CD4-positive, CD25-positive, alpha-beta regulatory T cell (primary cell): ENCODE results near the gene CHML. TPM values are rescaled to one million over a fixed set of nuclear protein-coding genes. Genes with fewer than 3 reads are reported as not detected.
"Not testable (repeated sequence)": the region's sequence is repeated elsewhere in the genome, so short reads cannot be mapped to it uniquely, and the experiment has no call there.

Experiments
- ATAC-seq, 2 donors: fragments of 150-1000 bp; cut with Tn5 transposase; one replicate each; pipeline ENCODE4 v1.10.0; 2021; ENCODE audit warnings: low read depth in 2 of 2, moderate number of reproducible peaks in 2 of 2, moderate library complexity in 1 of 2
- DNase-seq, 3 donors: peaks; one replicate each; pipeline versions ENCODE4 v3.0.0 to v3.0.0-alpha.2; 2012 to 2022; ENCODE audit warnings: mixed read lengths in 1 of 3
- H3K27ac ChIP-seq: one replicate; pipeline ENCODE4 v1.7.0; 2013; ENCODE audit warnings: mild to moderate bottlenecking, low read length; ENCODE audit not compliant: insufficient read depth, poor library complexity, severe bottlenecking
- H3K27me3 ChIP-seq: one replicate; pipeline ENCODE4 v1.7.0; 2013; ENCODE audit warnings: low read length; ENCODE audit not compliant: control insufficient read depth, insufficient read depth
- H3K36me3 ChIP-seq: one replicate; pipeline ENCODE4 v1.7.0; 2013; ENCODE audit warnings: mild to moderate bottlenecking, low read length, moderate library complexity; ENCODE audit not compliant: control insufficient read depth, insufficient read depth
- H3K4me1 ChIP-seq: 2 replicates; pipeline ENCODE4 v1.7.0; 2013; ENCODE audit warnings: mild to moderate bottlenecking, low read length; ENCODE audit not compliant: insufficient read depth, control insufficient read depth, poor library complexity, severe bottlenecking
- H3K4me3 ChIP-seq: one replicate; pipeline ENCODE4 v1.7.0; 2013; ENCODE audit warnings: low read depth, mild to moderate bottlenecking, low read length, moderate library complexity
- H3K9me3 ChIP-seq, 2 experiments: 1 replicate in 1 of 2; 2 replicates in 1 of 2; pipeline ENCODE4 v1.7.0; 2013; ENCODE audit warnings: low read length in 2 of 2, mild to moderate bottlenecking in 1 of 2, moderate library complexity in 1 of 2; ENCODE audit not compliant: control insufficient read depth in 2 of 2
- H3K27ac Mint-ChIP-seq, 3 donors: one replicate each; pipeline ENCODE4 v1.8.0; 2020 to 2022; ENCODE audit warnings: mild to moderate bottlenecking in 3 of 3, mixed read lengths in 3 of 3, moderate library complexity in 2 of 3
- H3K27me3 Mint-ChIP-seq: one replicate; pipeline ENCODE4 v1.8.0; 2022; ENCODE audit warnings: mild to moderate bottlenecking, mixed read lengths
- H3K36me3 Mint-ChIP-seq: one replicate; pipeline ENCODE4 v1.8.0; 2020; ENCODE audit warnings: mixed read lengths
- H3K4me1 Mint-ChIP-seq, 4 donors: one replicate each; pipeline ENCODE4 v1.8.0; 2020 to 2022; ENCODE audit warnings: mixed read lengths in 4 of 4, mild to moderate bottlenecking in 1 of 4
- H3K4me3 Mint-ChIP-seq, 4 donors: one replicate each; pipeline ENCODE4 v1.8.0; 2020 to 2022; ENCODE audit warnings: mild to moderate bottlenecking in 4 of 4, mixed read lengths in 4 of 4, moderate library complexity in 3 of 4
- H3K9me3 Mint-ChIP-seq, 7 donors: one replicate each; pipeline ENCODE4 v1.8.0; 2020 to 2022; ENCODE audit warnings: mixed read lengths in 7 of 7, mild to moderate bottlenecking in 3 of 7, moderate library complexity in 2 of 7
- polyA plus RNA-seq, 4 donors: library from polyadenylated mRNA; unstranded; fragments of 300-500 nt; fragmentation: Illumina TruSeq; gene quantifications; one replicate each; pipeline ENCODE4 v1.2.3, GENCODE V29; 2021
- total RNA-seq: library from RNA; stranded (reverse); gene quantifications from one replicate; pipeline ENCODE4 v1.2.3, GENCODE V29; 2022

Gene CHML
- total RNA-seq: 5.5 TPM
- polyA plus RNA-seq: 1 to 10 TPM; 1.2 to 3.8 (median 3.3) TPM

DNA sequence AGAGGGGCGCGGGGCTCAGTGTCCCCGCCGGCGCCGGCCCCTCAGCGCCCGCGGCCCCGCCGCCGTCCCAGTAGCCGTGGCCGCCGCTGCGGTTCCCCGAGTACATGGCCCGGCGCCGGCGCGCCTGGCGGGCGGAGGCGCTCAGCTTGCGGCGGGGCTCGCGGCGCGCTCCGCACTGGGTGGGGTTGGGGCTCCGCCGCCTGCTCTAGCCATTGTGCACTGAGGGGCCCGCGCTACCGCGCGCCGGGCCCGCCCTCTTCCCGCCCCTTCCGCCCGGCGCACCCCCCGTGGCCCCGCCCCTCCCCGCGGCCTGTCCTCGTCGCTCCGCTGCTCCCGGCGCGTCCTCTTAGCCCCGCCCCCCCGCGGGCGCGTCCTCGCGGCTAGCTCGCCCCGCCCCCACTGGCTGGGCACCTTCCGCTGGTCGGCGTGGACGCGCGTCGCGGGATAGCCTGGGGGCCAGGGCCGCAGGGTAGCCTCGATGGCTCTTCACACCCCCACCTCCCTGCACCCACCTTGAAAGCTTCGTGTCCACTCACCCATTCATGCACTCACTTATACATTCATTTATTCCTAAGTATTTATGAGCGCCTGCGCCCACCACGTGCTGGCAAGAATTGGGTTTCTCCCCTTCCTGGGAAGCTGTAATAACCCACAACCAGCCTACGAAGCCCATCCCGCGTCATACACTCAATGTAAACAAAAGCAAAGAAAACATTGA is at the start of gene CHML, which contains the start of gene OPN3:
CHML (minus strand) TSS at position 221 of the 718 bp plus-strand sequence. CDS start 4,603 bp downstream, outside the sequence.
OPN3 (minus strand) TSS at position 221 of the 718 bp plus-strand sequence; CDS start at position 106, 115 bp downstream.
- peak within 1 kb of the TSS; percentile 83 for H3K4me3 ChIP-seq
- ATAC-seq (peak; percentile 96 to 97), DNase-seq (peak; percentile 83 to 92 (median 83))
- H3K27me3 Mint-ChIP-seq: no peaks in the 10 kb centered on the region
- peak within 1 kb of the TSS; percentile 58 for H3K27ac ChIP-seq
- H3K27ac Mint-ChIP-seq: peak within 1 kb of the TSS; percentile 72 to 92 (median 89)
- no peaks in the 10 kb centered on the region for H3K36me3 Mint-ChIP-seq
- H3K4me1 ChIP-seq: peaks cover 20% of the 10 kb centered on the region
- peaks cover 0 to 4% (median 0%) of the 10 kb centered on the region in 7 donors for H3K9me3 Mint-ChIP-seq
- no peaks in the 10 kb centered on the region for H3K36me3 ChIP-seq
- H3K4me3 Mint-ChIP-seq: peak within 1 kb of the TSS; percentile 87 to 97 (median 94)
- H3K9me3 ChIP-seq: no peaks in the 10 kb centered on the region
- peaks cover 16 to 35% (median 30%) of the 10 kb centered on the region in 4 donors for H3K4me1 Mint-ChIP-seq
- H3K27me3 ChIP-seq: no peaks in the 10 kb centered on the region

GRCh38 chr1:241688940-241689368 is 48.8 kb upstream of the CHML start:
- Histone ChIP-seq H3K27me3 (no peaks in the 10 kb centered on the region), H3K36me3 (no peaks in the 10 kb centered on the region), H3K4me1 (no peaks in the 10 kb centered on the region), H3K9me3 (no peaks in the 10 kb centered on the region), H3K27ac (no peak overlapping the region), H3K4me3 (peak overlapping the region; percentile 10)
- H3K9me3 Mint-ChIP-seq: peaks cover 0 to 3% (median 0%) of the 10 kb centered on the region in 7 donors
- peaks cover 6 to 12% (median 9%) of the 10 kb centered on the region in 4 donors for H3K4me1 Mint-ChIP-seq
- ATAC-seq (no peak), DNase-seq (no peak)
- peak overlapping the region in 1 of 3 donors; percentile 86 for H3K27ac Mint-ChIP-seq
- no peak overlapping the region for H3K4me3 Mint-ChIP-seq
- H3K36me3 Mint-ChIP-seq: no peaks in the 10 kb centered on the region
- H3K27me3 Mint-ChIP-seq: peaks cover 4% of the 10 kb centered on the region

DNA sequence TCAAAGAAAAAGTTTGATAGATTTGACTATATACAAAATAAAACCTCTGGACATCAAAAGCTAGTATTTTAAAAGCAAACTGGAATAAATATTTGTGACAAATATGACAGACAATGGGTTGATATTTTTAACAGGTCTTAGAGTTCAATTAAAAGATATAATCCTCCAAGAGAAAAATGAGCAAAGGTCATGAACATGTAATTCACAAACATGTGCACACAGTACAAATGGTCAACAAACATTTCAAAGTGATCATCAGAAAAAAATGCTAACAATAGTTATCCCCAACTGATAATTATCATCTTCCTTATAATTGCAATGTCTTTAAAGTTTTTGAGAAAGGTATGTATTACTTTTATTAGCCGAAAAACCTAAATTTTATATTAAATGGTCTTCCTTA is 43.9 kb upstream of the CHML start:
- Histone ChIP-seq H3K27me3 (no peaks in the 10 kb centered on the region), H3K36me3 (no peaks in the 10 kb centered on the region), H3K27ac (no peak overlapping the region), H3K4me1 (no peaks in the 10 kb centered on the region), H3K4me3 (no peak overlapping the region), H3K9me3 (no peaks in the 10 kb centered on the region)
- Mint-ChIP-seq H3K27ac (no peak overlapping the region), H3K4me3 (no peak overlapping the region), H3K36me3 (peaks cover 5% of the 10 kb centered on the region), H3K9me3 (peaks cover 0 to 4% (median 2%) of the 10 kb centered on the region in 7 donors), H3K27me3 (peaks cover 14% of the 10 kb centered on the region), H3K4me1 (peaks cover 2 to 8% (median 6%) of the 10 kb centered on the region in 4 donors)
- no peak for ATAC-seq
- no peak for DNase-seq

GRCh38 chr1:241682921-241683320 is 42.8 kb upstream of the CHML start:
- DNase-seq: no peak
- no peak overlapping the region for H3K27ac Mint-ChIP-seq
- Histone ChIP-seq H3K36me3 (no peaks in the 10 kb centered on the region), H3K27me3 (no peaks in the 10 kb centered on the region), H3K9me3 (no peaks in the 10 kb centered on the region), H3K4me3 (no peak overlapping the region), H3K4me1 (peaks cover 1% of the 10 kb centered on the region), H3K27ac (no peak overlapping the region)
- peaks cover 0 to 4% (median 2%) of the 10 kb centered on the region in 7 donors for H3K9me3 Mint-ChIP-seq
- H3K4me3 Mint-ChIP-seq: no peak overlapping the region
- peaks cover 0 to 7% (median 6%) of the 10 kb centered on the region in 4 donors for H3K4me1 Mint-ChIP-seq
- no peak for ATAC-seq
- peaks cover 14% of the 10 kb centered on the region for H3K27me3 Mint-ChIP-seq
- H3K36me3 Mint-ChIP-seq: peaks cover 5% of the 10 kb centered on the region

GRCh38 chr1:241681861-241682448 is 41.8 kb upstream of the CHML start:
- H3K27ac Mint-ChIP-seq, H3K27me3 ChIP-seq, H3K27ac ChIP-seq, H3K4me3 ChIP-seq, H3K36me3 ChIP-seq, ATAC-seq, DNase-seq, H3K4me3 Mint-ChIP-seq, H3K9me3 Mint-ChIP-seq, H3K36me3 Mint-ChIP-seq, H3K4me1 ChIP-seq, H3K9me3 ChIP-seq: not testable (repeated sequence)
- Mint-ChIP-seq H3K27me3 (peaks cover 17% of the 10 kb centered on the region), H3K4me1 (peaks cover 9 to 15% (median 13%) of the 10 kb centered on the region in 4 donors)

DNA sequence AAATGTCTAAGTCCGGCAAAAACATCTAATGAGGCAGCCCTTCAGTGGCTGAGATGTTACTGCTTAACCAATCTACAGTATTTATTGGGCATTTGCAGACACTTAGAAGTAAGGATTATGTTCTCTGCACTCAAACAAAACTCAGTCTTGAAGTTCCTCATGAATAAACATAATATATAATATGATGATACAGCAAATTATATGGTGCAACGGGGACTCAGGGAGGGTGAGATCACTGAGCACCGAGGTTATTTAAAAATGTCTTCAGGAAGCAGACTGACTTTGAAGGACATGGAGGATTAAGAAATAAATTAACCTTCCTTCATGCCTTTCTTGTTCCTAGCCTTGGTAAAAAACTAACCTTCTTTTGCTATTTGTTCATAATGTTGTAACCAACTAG is 39.8 kb upstream of the CHML start:
- H3K27me3 Mint-ChIP-seq: peaks cover 13% of the 10 kb centered on the region
- DNase-seq (no peak), ATAC-seq (no peak)
- no peak overlapping the region for H3K4me3 ChIP-seq
- no peaks in the 10 kb centered on the region for H3K9me3 ChIP-seq
- H3K27ac ChIP-seq: no peak overlapping the region
- H3K4me1 Mint-ChIP-seq: peaks cover 11 to 25% (median 15%) of the 10 kb centered on the region in 4 donors
- H3K4me3 Mint-ChIP-seq: no peak overlapping the region
- H3K36me3 ChIP-seq: no peaks in the 10 kb centered on the region
- peaks cover 13% of the 10 kb centered on the region for H3K4me1 ChIP-seq
- H3K9me3 Mint-ChIP-seq: peaks cover 0 to 4% (median 2%) of the 10 kb centered on the region in 7 donors
- no peak overlapping the region for H3K27ac Mint-ChIP-seq
- peaks cover 5% of the 10 kb centered on the region for H3K36me3 Mint-ChIP-seq
- no peaks in the 10 kb centered on the region for H3K27me3 ChIP-seq

DNA sequence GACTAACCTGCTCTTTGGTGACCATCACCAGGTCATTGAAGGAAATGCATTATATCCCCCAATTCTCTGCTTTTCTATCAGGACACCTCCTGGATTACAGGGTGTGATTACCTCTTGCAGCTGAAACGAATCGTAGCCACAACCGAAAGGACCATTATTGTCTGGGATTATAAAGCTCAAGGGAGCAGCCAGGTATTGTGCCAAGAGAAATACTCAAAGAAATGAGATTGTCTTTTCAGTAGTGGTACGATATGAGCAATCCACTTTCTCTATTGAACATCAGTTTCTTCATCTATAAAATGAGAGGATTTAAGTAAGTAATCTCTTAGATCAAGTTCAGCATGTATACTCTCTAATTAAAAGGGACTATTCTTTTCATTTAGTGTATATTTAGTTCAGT is 39.2 kb upstream of the CHML start:
- Mint-ChIP-seq H3K27ac (no peak overlapping the region), H3K4me1 (peaks cover 11 to 25% (median 15%) of the 10 kb centered on the region in 4 donors), H3K4me3 (no peak overlapping the region), H3K36me3 (peaks cover 5% of the 10 kb centered on the region), H3K27me3 (peaks cover 13% of the 10 kb centered on the region), H3K9me3 (peaks cover 0 to 4% (median 2%) of the 10 kb centered on the region in 7 donors)
- DNase-seq: no peak
- no peaks in the 10 kb centered on the region for H3K36me3 ChIP-seq
- no peaks in the 10 kb centered on the region for H3K9me3 ChIP-seq
- no peak overlapping the region for H3K4me3 ChIP-seq
- no peak overlapping the region for H3K27ac ChIP-seq
- H3K27me3 ChIP-seq: no peaks in the 10 kb centered on the region
- peaks cover 13% of the 10 kb centered on the region for H3K4me1 ChIP-seq
- ATAC-seq: no peak
